GM18870 (cell line): ENCODE results near the gene NFYC.

Experiments used
- ATAC-seq: cut with Tn5 transposase; IDR thresholded peaks from one replicate; pipeline ENCODE4 v1.9.1; 2021; ENCODE audit warnings: moderate library complexity; ENCODE audit not compliant: unreplicated experiment

Gene NFYC

DNA sequence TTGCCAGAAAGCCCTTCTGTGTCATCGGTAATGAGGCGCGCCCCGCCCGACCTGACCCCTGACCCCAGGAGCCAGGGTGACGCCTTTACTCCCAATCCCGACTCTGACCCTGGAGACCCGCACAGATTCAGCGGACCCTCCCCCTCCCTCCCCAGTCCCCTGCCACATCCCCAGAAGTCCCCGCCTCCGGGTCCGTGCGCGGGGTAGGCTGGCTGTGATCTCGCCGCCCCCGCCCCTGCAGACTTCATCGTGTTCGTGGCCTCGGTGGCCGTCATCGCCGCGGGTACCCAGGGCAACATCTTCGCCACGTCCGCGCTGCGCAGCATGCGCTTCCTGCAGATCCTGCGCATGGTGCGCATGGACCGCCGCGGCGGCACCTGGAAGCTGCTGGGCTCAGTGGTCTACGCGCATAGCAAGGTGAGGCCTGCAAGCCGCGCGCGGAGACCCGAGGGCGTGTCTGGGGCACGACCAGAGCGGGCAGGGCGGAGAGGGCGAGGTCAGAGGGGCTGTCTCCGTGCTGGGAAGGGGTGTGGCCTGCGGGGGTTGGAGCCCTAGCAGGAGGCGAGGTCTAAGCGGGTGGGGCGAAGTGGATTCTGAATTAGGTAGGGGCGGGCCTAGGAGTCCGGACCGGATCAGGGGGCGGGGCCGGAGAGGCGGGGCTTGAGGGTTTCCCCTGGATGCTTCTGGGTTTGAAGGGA is 126.9 kb downstream of the NFYC start:
- ATAC-seq: no peak

DNA sequence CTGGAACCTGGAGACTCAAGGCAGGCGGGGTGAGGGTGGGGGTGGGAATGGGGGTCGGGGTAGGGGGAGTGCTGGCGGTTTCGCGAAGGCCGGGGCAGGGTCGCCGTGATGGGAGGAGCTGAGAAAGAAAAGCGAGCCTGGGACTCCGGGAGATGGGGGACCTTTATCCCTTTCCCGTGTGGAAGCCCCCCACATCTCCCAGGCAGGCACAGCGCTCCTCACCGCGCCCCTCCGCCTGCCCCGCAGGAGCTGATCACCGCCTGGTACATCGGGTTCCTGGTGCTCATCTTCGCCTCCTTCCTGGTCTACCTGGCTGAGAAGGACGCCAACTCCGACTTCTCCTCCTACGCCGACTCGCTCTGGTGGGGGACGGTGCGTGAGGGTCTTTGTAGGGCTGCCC is 127.6 kb downstream of the NFYC start:
- ATAC-seq: no peak

GRCh38 chr1:40820251-40820797 is 128.8 kb downstream of the NFYC start:
- ATAC-seq: no peak
